Melanocyte of skin (primary cell): Measurements from ENCODE around the gene MRPL48. TPM values are rescaled to one million over a fixed set of nuclear protein-coding genes. Genes with fewer than 3 reads are reported as not detected.

Experiments
- total RNA-seq, 2 donors: library from RNA; depleted of rRNA; stranded (reverse); fragments of >200 nt; gene quantifications; 2 replicates each; pipeline ENCODE4 v1.2.3, GENCODE V29; 2012

MRPL48 gene
- 10 to 100 TPM; 18.9 to 28.3 TPM for total RNA-seq

DNA sequence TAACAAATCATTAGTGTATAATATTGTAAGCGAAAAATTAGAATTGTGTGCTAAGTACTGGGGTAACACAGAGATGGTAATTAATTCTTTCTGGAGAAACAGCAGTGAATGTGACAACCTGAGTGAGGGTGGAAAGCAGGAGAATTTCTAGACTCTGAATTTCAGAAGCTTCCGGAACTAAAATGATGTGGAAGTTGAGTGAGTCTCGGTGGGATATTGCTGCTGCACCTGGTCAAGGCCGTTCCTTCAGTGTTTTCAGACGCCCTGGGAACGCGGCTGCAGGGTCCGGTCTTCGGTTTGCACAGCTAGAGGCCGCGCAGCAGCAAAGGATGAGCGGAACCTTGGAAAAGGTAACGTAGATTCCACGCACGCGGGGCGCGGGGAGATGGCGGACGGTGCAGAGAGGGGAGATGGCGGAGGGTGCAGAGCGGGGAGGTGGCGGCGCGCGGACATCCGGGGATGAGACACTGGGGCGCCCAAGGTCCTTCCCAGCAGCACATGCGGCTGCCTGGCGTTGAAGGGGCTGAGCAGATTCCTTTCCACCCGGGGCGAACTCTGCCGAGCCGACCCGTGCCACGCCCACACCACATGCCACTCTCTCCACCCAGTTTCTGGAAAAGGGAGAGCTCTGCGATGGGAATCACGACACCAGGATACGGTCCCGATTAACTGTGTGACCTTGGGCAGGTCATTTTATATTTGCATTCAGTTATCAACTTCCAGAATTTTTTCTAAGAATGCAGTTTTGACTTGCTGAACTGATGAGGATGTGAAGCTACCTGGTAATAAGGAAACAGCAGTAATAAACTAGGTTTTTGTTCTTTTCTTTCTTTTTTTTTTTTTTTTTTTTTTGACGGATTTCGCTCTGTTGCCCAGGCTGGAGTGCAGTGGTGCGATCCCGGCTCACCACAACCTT lies at the start of gene MRPL48:
Gene MRPL48, plus strand, starts transcription at position 232 of the 916 bp plus-strand sequence. Its CDS starts 98 bp downstream, at position 330.

DNA sequence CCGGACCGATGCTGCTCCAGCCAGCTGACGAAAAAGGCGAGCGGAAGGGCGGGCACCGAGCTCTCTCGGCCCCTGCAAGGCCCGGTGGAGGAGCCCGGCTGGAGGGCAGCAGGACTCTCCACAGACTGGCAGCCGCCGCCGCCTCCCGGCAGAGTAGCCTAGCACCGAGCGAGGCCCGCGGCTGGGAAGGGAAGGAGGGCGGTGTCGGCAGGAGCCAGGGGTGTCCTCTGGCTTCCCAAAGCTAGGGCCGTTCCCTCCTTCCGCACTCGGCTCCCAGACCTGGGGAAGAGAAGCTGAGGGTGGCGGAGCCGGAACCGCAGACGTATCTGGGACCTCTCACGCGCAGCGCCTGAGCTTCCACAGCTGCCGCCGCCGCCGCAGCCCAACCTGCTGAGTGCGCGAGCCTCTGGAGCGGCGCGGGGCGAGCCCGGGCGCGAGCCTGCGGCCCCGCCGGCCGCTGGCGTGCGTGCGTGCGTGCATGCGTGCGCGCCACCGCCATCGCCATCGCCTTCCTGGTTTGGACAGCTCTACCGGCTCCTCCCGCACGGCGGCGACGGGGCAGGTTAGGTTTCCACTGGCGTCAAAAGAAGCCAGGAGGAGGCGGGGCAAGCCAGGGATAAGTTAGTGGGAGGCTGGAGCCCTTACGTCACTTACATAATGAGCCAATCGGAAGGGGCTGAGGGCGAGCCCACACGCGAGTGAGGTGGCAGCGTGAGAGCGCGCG lies 26.8 kb upstream of the MRPL48 start, which contains the start of gene RAB6A:
Gene RAB6A, minus strand, starts transcription at position 396 of the 724 bp plus-strand sequence. CDS start 439 bp downstream, outside the sequence.

DNA sequence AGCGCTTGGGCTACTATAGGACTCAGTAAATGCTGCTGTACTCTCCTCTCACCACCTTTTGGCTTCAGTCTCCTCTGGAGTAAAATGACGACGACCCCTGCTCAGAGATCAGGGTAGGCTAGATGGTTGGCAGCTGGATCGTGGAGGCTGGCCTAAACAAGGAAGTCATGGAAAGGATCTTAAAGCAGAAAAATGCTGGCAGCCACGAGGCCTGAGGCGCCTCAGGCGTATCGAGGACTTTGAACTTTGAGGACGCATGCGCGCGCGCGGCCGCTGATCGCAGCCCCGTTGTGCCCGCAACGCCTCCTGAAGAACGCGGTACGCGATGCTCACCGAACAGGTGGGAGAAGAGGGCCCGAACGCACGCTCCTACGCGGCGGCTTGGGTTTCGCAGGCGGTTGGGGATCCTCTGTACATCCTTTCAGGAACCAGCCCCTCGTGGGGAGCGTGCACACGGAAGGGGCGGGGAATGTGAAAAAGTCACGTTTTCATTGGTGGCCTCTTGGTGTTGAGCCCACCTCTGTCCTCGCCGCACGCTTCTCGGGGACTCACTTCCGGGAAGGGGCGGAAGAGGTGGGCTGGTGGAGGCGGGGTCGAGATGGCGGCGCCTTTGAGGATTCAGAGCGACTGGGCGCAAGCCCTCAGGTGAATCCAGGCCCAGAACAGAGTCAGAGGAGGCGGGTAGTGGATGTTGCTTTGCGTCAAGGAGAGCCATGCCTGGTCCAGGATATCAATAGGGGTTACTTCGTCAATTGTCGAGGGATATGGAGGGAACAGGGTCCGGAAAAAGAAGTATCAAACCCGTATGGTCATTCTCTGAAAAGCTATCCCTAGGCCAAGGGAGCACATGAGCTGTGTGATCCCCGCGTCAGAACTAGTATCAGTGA lies 89.0 kb downstream of the MRPL48 start, which contains the start of the genes COA4 and PAAF1:
Gene COA4, minus strand, starts transcription at position 423 of the 887 bp plus-strand sequence. CDS start 3,468 bp downstream, outside the sequence.
Gene PAAF1, plus strand, starts transcription at position 576 of the 887 bp plus-strand sequence. Its CDS starts 23 bp downstream, at position 599.

Other genes with a start within 250 kb of the MRPL48 start
- gene FAM168A, start 189.8 kb upstream of the MRPL48 start, total RNA-seq = 10 to 100 TPM; 16.7 to 21.7 TPM
- gene PLEKHB1, start 141.3 kb upstream of the MRPL48 start, total RNA-seq = 1 to 10 TPM; 2.3 to 3.1 TPM
- 10 to 100 TPM; 86.7 to 94.9 TPM for gene RAB6A, start 26.8 kb upstream of the MRPL48 start, total RNA-seq
- gene COA4, start 89.0 kb downstream of the MRPL48 start, total RNA-seq = 100 to 1,000 TPM in 1 of 2 donors, 10 to 100 TPM in 1; 70.9 to 107 TPM
- gene PAAF1, start 89.1 kb downstream of the MRPL48 start, total RNA-seq = 10 to 100 TPM; 10.7 to 13.0 TPM
- gene DNAJB13, start 163.2 kb downstream of the MRPL48 start, total RNA-seq = not detected
- gene UCP2, start 195.0 kb downstream of the MRPL48 start, total RNA-seq = 1 to 10 TPM; 1.0 to 2.7 TPM
- under 1 TPM; 0.33 to 0.34 TPM for gene UCP3, start 221.2 kb downstream of the MRPL48 start, total RNA-seq